Subcutaneous abdominal adipose tissue (tissue), 5 donors: ENCODE results near the gene NSD2.
"Not testable (repeated sequence)": the region's sequence is repeated elsewhere in the genome, so short reads cannot be mapped to it uniquely, and the experiment has no call there.

Experiments
- H3K27ac ChIP-seq: one replicate; pipeline ENCODE4 v1.7.0; 2013; ENCODE audit warnings: low read depth, mild to moderate bottlenecking, inconsistent platforms, low read length, moderate library complexity
- H3K27me3 ChIP-seq, 5 donors: one replicate each; pipeline ENCODE4 v1.7.0; 2013; ENCODE audit warnings: low read length in 5 of 5, inconsistent platforms in 1 of 5; ENCODE audit not compliant: control insufficient read depth in 5 of 5, insufficient read depth in 4 of 5
- H3K36me3 ChIP-seq, 5 donors: one replicate each; pipeline ENCODE4 v1.7.0; 2013; ENCODE audit warnings: low read length in 5 of 5; ENCODE audit not compliant: control insufficient read depth in 5 of 5, insufficient read depth in 5 of 5
- H3K4me1 ChIP-seq, 5 donors: one replicate each; pipeline ENCODE4 v1.7.0; 2013; ENCODE audit warnings: low read length in 5 of 5, mild to moderate bottlenecking in 3 of 5, moderate library complexity in 1 of 5; ENCODE audit not compliant: control insufficient read depth in 5 of 5, insufficient read depth in 5 of 5
- H3K4me3 ChIP-seq, 5 donors: one replicate each; pipeline ENCODE4 v1.7.0; 2013; ENCODE audit warnings: low read length in 5 of 5, low read depth in 1 of 5
- H3K9ac ChIP-seq, 5 donors: one replicate each; pipeline ENCODE4 v1.7.0; 2013; ENCODE audit warnings: low read length in 5 of 5, mild to moderate bottlenecking in 4 of 5, moderate library complexity in 3 of 5
- H3K9me3 ChIP-seq, 5 donors: one replicate each; pipeline ENCODE4 v1.7.0; 2013; ENCODE audit warnings: low read length in 5 of 5; ENCODE audit not compliant: control insufficient read depth in 5 of 5
- donor health status: healthy.
- donor health status: healthy.
- donor health status: healthy.
- donor health status: healthy.
- donor health status: healthy.

Gene NSD2

DNA sequence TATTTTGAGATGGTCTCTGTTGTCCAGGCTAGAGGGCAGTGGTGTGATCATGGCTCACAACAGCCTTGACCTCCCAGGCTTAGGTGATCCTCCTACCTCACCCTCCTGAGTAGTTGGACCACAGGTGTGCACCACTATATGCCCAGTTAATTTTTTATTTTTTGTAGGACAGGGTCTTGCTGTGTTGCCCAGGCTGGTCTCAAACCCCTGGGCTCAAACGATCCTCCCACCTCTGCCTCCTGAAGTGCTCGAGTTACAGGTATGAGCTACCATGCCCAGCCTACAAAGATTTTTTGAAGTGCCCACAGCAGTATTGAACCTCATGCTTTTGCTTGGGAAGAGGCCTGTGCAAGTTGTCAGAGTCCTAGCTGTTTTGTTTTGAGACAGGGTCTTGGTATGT is 31.1 kb downstream of the NSD2 start:
- peaks cover 3 to 48% (median 31%) of the 10 kb centered on the region in 5 donors for H3K36me3 ChIP-seq

DNA sequence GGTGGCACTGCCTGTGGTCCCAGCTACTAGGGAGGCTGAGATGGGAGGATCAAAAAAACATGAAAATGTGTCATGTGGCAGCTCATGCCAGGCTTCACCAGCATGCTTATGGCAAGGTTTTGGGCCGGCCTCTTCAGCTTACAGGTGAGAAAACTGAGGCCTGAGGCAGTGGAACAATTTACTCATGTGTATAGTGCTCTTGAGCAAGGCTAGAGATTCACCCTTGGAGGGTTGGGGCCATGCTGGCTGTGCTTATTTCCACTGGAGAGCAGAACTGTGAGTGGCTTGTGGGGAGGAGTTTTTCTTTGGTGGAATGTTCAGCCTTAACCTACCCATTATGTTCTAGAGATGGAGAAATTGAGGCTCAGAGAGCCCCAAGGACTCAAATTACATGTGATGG is 31.8 kb downstream of the NSD2 start:
- Histone ChIP-seq H3K9ac (no peak overlapping the region), H3K27ac (no peak overlapping the region), H3K9me3 (no peaks in the 10 kb centered on the region), H3K27me3 (no peaks in the 10 kb centered on the region), H3K4me3 (no peak overlapping the region), H3K4me1 (peaks cover 0 to 5% (median 0%) of the 10 kb centered on the region in 5 donors), H3K36me3 (peaks cover 3 to 53% (median 31%) of the 10 kb centered on the region in 5 donors)

More for the DNA sequence above, 31.1 kb downstream of the NSD2 start:
- Histone ChIP-seq H3K27me3 (no peaks in the 10 kb centered on the region), H3K4me3 (no peak overlapping the region), H3K4me1 (peaks cover 0 to 5% (median 0%) of the 10 kb centered on the region in 5 donors), H3K9ac (no peak overlapping the region), H3K27ac (no peak overlapping the region), H3K9me3 (no peaks in the 10 kb centered on the region)

DNA sequence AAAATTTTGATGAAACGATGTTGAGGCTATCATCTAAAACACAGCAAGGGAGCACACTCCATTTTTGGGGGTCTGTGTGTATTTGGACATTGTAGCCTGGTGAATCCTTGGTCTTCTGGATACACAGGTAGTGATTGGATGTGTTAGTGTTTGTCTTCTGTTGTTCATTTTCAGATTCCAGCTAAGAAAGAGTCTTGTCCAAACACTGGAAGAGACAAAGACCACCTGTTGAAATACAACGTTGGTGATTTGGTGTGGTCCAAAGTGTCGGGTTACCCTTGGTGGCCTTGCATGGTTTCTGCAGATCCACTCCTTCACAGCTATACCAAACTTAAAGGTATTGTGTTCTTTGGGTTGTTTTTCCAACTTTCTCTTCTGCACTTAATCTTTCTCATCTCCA is 32.8 kb downstream of the NSD2 start:
- H3K4me1 ChIP-seq: peaks cover 0 to 4% (median 0%) of the 10 kb centered on the region in 5 donors
- H3K36me3 ChIP-seq: peaks cover 3 to 60% (median 31%) of the 10 kb centered on the region in 5 donors
- H3K27ac ChIP-seq: no peak overlapping the region
- H3K4me3 ChIP-seq: no peak overlapping the region
- H3K9ac ChIP-seq: no peak overlapping the region
- no peaks in the 10 kb centered on the region for H3K9me3 ChIP-seq
- H3K27me3 ChIP-seq: no peaks in the 10 kb centered on the region

DNA sequence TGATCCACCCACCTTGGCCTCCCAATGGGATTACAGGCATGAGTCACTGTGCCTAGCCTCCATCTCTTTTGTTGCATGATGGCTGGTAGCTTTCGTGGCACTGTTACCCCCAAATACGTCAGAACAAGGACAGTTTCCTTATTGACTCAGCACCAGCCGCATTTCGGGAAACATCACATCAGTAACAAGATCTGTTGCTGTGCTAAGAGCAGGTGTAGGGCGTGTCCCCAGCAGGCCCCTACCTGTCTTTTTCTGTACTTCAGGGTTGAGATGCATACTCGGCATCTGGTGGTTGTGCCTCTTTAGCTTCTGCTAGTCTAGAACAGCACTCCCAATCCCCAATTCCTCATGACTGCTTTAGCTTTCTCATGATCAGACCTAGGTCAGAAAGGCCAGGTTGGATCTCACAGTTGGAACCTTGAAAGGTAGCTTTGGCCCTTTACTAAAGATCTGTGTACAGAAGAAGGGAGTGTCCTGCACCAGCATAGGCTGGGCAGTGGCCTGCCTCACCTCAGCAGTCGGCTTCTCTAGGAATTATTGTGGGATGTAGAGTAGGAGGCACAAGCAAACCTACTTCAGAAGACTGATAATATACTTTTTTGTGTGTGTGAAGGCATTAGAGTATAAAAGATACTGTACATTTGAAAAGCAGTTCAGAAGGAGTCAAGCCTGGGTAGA is 36.8 kb downstream of the NSD2 start:
- Histone ChIP-seq H3K27ac (no peak overlapping the region), H3K27me3 (no peaks in the 10 kb centered on the region), H3K9me3 (no peaks in the 10 kb centered on the region), H3K4me1 (no peaks in the 10 kb centered on the region), H3K9ac (no peak overlapping the region), H3K36me3 (peaks cover 3 to 48% (median 19%) of the 10 kb centered on the region in 5 donors), H3K4me3 (no peak overlapping the region)

DNA sequence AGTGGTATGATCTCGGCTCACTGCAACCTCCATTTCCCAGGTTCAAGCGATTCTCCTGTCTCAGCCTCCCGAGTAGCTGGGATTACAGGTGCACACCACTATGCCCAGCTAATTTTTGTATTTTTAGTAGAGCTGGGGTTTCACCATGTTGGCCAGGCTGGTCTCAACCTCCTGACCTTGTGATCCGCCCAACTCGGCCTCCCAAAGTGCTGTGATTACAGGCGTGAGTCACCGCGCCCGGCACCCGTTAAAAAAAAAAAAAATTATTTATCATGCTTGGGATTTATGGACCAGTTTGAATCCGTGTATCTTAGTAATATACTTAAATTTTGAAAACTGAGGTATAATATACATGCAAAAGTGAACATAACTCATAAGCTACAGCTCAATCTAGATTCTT is 38.5 kb downstream of the NSD2 start:
- H3K36me3 ChIP-seq: peaks cover 0 to 43% (median 14%) of the 10 kb centered on the region in 5 donors

DNA sequence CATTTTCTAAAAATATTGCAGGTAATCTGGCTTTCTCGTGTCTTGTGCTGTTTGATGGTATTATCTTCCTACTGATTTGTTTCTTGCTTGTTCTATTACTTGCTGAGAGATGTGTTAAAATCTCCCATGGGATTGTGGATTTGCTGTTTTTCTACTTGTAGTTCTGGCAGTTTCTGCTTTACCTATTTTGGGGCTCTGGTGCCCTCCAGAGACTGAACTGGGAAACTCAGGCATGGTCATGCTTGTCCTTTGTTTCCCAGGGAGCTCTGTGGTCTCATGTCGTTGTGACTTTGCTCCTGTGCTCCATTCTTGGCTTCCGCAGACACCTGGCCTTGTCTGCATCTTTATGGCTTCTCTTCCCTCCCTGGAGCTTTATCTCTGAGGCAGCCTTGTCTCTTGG is 39.5 kb downstream of the NSD2 start:
- Histone ChIP-seq H3K27me3 (no peaks in the 10 kb centered on the region), H3K9ac (no peak overlapping the region), H3K9me3 (no peaks in the 10 kb centered on the region), H3K4me3 (no peak overlapping the region), H3K27ac (no peak overlapping the region), H3K4me1 (no peaks in the 10 kb centered on the region), H3K36me3 (peaks cover 0 to 40% (median 8%) of the 10 kb centered on the region in 5 donors)

More for the DNA sequence above, 38.5 kb downstream of the NSD2 start:
- H3K4me3 ChIP-seq, H3K9me3 ChIP-seq, H3K4me1 ChIP-seq, H3K27ac ChIP-seq, H3K9ac ChIP-seq, H3K27me3 ChIP-seq: not testable (repeated sequence)

DNA sequence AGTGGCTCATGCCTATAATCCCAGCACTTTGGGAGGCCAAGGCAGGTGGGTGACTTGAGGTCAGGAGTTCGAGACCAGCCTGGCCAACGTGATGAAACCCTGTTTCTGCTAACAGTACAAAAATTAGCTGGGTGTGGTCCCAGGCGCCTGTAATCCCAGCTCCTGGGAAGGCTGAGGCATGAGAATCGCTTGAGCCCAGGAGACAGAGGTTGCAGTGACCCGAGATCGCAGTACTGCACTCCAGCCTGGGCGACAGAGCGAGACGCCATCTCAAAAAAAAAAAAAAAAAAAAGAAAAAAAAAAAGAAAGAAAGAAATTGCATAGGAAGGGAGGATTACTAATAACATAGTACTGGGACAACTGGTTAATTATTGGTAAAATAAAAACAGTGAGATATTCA is 40.1 kb downstream of the NSD2 start:
- not testable (repeated sequence) for H3K9ac ChIP-seq, H3K4me3 ChIP-seq, H3K9me3 ChIP-seq, H3K27me3 ChIP-seq, H3K4me1 ChIP-seq, H3K27ac ChIP-seq
- peaks cover 0 to 44% (median 8%) of the 10 kb centered on the region in 5 donors for H3K36me3 ChIP-seq

DNA sequence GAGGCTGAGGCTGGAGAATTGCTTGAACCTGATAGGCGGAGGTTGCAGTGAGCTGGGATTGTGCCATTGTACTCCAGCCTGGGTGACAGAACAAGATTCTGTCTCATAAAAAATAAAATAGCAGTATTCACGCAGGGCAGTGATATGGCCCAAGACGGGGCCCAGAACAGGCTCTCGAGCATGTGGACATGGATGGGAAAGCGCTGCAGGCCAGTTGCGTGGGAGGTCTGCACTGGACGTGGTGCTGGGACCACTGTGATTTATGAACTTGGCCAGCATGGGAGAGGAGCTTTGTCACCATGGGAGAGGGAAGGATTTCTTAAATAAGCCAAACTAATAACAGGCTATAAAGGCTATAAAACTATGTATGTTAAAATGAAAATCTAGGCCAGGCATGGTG is 51.6 kb downstream of the NSD2 start:
- Histone ChIP-seq H3K27me3 (no peaks in the 10 kb centered on the region), H3K4me3 (no peak overlapping the region), H3K9ac (no peak overlapping the region), H3K4me1 (no peaks in the 10 kb centered on the region), H3K36me3 (peaks cover 0 to 34% (median 27%) of the 10 kb centered on the region in 5 donors), H3K9me3 (no peaks in the 10 kb centered on the region), H3K27ac (no peak overlapping the region)

DNA sequence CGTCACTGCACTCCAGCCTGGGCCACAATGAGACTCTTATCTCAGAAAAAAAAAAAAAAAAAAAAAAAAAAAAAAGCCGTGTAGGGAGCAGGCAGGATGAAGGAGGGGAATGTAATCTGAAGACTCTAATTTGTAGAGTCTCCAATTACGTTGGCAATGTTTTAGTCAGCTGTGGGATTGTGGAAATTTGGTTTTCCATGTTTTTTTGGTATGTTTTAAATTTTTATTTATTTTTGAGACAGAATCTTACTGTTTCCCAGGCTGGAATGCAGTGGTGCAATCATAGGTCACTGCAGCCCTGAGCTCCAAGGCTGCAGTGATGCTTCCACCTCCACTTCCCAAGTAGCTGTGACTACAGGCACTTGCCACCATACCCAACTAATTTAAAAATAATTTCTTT is 56.5 kb downstream of the NSD2 start:
- no peaks in the 10 kb centered on the region for H3K9me3 ChIP-seq
- H3K27ac ChIP-seq: no peak overlapping the region
- no peak overlapping the region for H3K4me3 ChIP-seq
- H3K36me3 ChIP-seq: peaks cover 0 to 43% (median 29%) of the 10 kb centered on the region in 5 donors
- H3K27me3 ChIP-seq: no peaks in the 10 kb centered on the region
- H3K9ac ChIP-seq: no peak overlapping the region
- H3K4me1 ChIP-seq: no peaks in the 10 kb centered on the region

DNA sequence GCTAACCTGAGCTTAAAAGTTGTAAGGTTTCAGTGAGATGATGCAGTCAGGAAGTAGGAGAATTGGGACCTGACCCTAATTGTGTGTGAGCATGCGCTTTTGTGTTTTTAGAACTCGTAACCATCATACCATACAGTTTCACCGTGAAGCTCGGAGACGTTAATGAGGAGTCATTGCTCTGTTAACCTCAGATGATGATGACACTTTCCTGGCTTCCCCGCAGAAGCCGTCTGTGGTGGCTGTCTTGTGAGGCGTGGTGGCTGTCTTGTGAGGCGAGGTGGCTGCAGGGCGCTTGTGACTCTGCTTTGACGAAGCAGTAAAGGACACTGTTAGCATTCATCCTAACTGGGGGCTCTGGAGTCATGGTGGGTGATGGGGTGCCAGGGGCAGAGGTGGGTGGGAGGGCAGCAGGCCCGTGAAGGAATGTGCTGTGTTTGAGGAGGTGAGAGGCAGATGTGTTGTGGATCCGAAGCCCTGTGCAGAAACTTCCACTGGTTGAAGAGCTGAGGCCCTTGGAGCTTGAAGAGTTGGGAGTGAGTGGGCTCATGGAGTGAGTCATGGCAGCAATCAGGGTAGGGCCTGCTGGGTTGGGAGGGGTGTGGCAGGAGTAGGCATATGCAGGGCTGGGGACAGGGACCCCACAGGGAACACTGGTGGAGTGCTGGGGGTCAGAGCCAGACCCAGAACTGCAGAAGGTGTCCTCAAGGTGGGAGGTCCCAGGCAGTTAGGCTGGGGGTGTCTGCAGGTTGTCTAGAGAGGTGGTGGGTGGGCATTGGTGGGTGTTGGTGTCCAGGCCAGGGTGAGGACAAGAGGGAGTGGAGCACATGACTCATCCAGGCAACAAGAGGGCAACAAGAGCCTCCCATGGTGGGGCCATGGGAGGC is 57.4 kb downstream of the NSD2 start:
- Histone ChIP-seq H3K27ac (no peak overlapping the region), H3K27me3 (no peaks in the 10 kb centered on the region), H3K4me1 (no peaks in the 10 kb centered on the region), H3K9ac (peak overlapping the region in 1 of 5 donors; percentile 30), H3K9me3 (no peaks in the 10 kb centered on the region), H3K4me3 (no peak overlapping the region), H3K36me3 (peaks cover 0 to 41% (median 31%) of the 10 kb centered on the region in 5 donors)
